HFFc6 (cell line): Measurements from ENCODE around the gene GRXCR2. TPM values are rescaled to one million over a fixed set of nuclear protein-coding genes. Genes with fewer than 3 reads are reported as not detected.

ENCODE experiments used
- DNase-seq: peaks from one replicate; pipeline ENCODE4 v3.0.0-alpha.2; 2018
- H3K27ac Mint-ChIP-seq: 2 replicates; pipeline ENCODE4 v1.8.0; 2020; ENCODE audit warnings: mild to moderate bottlenecking, mixed read lengths
- H3K27me3 Mint-ChIP-seq: 2 replicates; pipeline ENCODE4 v1.8.0; 2021; ENCODE audit warnings: mild to moderate bottlenecking, moderate library complexity, mixed read lengths; ENCODE audit not compliant: insufficient read depth
- H3K36me3 Mint-ChIP-seq: 2 replicates; pipeline ENCODE4 v1.8.0; 2021; ENCODE audit warnings: low read depth, mixed read lengths
- H3K4me1 Mint-ChIP-seq: 2 replicates; pipeline ENCODE4 v1.8.0; 2020; ENCODE audit warnings: low read depth, mixed read lengths
- H3K4me3 Mint-ChIP-seq: 2 replicates; pipeline ENCODE4 v1.8.0; 2020; ENCODE audit warnings: mild to moderate bottlenecking, moderate library complexity, mixed read lengths
- H3K9me3 Mint-ChIP-seq: 2 replicates; pipeline ENCODE4 v1.8.0; 2020; ENCODE audit warnings: mild to moderate bottlenecking, mixed read lengths
- total RNA-seq, 6 experiments: library from RNA; stranded (reverse); fragmentation: NEBNext Ultra II Directional; extraction: Animal tissue kit (Norgen Biotek cat#: 25700); gene quantifications; 2 replicates in 1 of 6; 3 replicates in 5 of 6; pipeline ENCODE4 v1.2.3, GENCODE V29; 2021
- TF ChIP-seq, protein P1 (sequence below): fragments of 200-600 bp; sonication (generic); IDR thresholded peaks from 2 replicates; pipeline ENCODE4 v1.5.0; 2021; ENCODE audit warnings: antibody characterized with exemption, mild to moderate bottlenecking

Gene GRXCR2
- total RNA-seq, 6 experiments from 2014 or later, result not detected

DNA sequence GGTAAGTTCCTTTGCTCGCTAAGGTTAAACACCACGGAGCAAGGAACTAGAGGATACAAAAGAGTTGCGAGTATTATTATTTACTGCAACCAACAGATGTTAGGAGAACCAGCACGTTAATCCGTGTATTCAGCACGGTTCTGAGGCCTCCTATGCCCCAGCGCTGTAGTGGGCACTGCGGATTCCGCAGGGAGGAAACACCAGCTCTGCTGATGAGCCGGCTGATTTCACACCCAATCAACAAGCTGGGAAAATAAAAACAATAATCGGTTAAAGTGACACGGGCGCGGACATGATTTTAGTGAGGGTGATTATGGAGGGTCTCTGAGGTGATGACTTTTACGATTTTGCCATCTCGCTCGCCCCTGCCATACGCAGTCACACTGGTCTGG is 37.0 kb downstream of the GRXCR2 start:
- H3K4me1 Mint-ChIP-seq, result peaks cover 45% of the 10 kb centered on the region
- no peaks in the 10 kb centered on the region for H3K27me3 Mint-ChIP-seq
- TF ChIP-seq, protein P1, sequence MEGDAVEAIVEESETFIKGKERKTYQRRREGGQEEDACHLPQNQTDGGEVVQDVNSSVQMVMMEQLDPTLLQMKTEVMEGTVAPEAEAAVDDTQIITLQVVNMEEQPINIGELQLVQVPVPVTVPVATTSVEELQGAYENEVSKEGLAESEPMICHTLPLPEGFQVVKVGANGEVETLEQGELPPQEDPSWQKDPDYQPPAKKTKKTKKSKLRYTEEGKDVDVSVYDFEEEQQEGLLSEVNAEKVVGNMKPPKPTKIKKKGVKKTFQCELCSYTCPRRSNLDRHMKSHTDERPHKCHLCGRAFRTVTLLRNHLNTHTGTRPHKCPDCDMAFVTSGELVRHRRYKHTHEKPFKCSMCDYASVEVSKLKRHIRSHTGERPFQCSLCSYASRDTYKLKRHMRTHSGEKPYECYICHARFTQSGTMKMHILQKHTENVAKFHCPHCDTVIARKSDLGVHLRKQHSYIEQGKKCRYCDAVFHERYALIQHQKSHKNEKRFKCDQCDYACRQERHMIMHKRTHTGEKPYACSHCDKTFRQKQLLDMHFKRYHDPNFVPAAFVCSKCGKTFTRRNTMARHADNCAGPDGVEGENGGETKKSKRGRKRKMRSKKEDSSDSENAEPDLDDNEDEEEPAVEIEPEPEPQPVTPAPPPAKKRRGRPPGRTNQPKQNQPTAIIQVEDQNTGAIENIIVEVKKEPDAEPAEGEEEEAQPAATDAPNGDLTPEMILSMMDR, result no peak; the same call in 1 of the 2 replicates
- no peak for DNase-seq
- H3K4me3 Mint-ChIP-seq, result peak overlapping the region; percentile 87
- H3K27ac Mint-ChIP-seq, result peak overlapping the region; percentile 51
- no peaks in the 10 kb centered on the region for H3K9me3 Mint-ChIP-seq
- H3K36me3 Mint-ChIP-seq, result no peaks in the 10 kb centered on the region

DNA sequence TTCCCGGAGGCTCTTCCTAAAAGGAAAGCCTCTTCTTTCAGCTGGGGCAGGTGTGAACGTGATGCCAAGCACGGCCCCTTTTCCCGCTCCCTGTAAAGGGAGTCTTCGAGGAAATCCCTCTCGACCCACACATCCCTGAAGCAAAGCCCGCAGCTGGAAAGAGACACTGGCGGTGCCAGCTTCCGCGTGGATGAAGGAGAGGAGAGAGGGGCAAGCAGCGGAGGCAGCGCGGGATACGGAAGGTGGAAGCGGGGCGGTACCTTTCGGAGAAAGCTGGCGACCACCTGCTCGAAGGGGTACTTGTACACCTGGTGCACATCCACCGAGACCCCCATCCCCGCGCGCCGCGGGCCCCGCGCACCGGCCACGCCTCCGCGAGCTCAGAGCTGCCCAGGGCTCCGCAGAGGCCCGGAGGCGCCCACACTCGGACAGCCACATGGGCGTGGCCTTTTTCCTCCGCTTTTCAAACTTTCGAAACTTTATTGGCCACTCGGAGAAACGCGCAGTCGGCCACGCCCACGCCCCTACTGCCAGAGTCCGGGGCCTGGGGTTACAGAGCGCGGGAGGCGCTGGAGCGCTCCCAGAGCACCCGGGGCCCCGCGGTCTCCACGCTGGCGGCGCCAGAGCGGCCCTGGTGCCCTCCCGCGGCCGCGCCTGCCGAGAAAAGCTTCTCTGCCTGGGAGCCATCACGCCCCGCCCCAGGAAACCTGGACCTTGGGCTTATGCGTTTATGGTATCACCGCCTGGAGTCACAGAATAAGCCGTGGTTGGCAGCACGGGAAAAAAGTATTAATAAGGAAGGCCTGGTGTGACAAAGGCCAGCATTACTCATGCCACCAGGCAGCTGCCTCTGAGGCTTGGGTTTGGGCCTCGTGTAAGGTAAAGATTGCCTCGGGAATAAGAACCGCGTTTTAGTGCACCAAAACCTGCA is 37.6 kb downstream of the GRXCR2 start, which contains the start of gene PRELID2:
TSS of gene PRELID2 (minus strand) at position 426 of the 931 bp plus-strand sequence. CDS start at position 335, 91 bp downstream.
- Mint-ChIP-seq H3K4me3 (peak within 1 kb of the TSS; percentile 87), H3K36me3 (no peaks in the 10 kb centered on the region), H3K9me3 (no peaks in the 10 kb centered on the region), H3K4me1 (peaks cover 51% of the 10 kb centered on the region), H3K27ac (peak within 1 kb of the TSS; percentile 51), H3K27me3 (no peaks in the 10 kb centered on the region)
- TF ChIP-seq, protein P1, result peak; percentile 27; the same call in 1 of the 2 replicates
- peak; percentile 82 for DNase-seq

GRCh38 chr5:145834554-145834916 is 38.3 kb downstream of the GRXCR2 start:
- TF ChIP-seq, protein P1, result no peak
- Mint-ChIP-seq H3K27ac (peak overlapping the region; percentile 34; the same call in 1 of the 2 replicates), H3K36me3 (no peaks in the 10 kb centered on the region), H3K9me3 (no peaks in the 10 kb centered on the region), H3K4me3 (peak overlapping the region; percentile 87), H3K27me3 (no peaks in the 10 kb centered on the region), H3K4me1 (peaks cover 58% of the 10 kb centered on the region)
- peak; percentile 2 for DNase-seq

DNA sequence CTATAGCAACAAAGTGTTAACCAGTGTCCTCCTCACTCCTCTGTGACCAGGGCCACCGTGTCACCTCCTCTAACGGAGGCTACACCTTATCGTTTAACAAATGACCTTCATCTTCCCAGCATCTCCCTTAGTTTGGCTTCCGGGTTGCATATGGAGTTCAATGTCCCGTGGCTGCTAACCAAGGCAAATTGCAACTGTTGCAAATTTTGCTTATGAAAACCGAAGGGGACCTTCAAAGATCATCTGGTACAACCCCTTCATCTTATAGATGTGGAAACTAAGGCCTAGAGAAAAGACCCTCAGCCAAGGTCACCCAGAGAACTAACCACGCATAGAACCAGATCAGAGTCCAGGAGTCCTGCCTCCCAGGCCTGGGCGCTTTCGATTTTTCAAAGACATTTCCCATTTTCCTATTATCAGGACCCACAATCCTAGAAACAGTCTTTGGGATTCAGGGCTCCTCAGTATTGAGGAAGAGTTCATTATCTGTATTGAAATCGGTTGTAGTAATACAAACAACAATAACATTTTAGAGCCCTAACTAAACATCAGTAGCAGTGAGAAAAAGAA is 39.1 kb downstream of the GRXCR2 start:
- DNase-seq, result no peak
- peak overlapping the region; percentile 87; the same call in 1 of the 2 replicates for H3K4me3 Mint-ChIP-seq
- TF ChIP-seq, protein P1, result no peak
- no peak overlapping the region for H3K27ac Mint-ChIP-seq
- no peaks in the 10 kb centered on the region for H3K27me3 Mint-ChIP-seq
- no peaks in the 10 kb centered on the region for H3K9me3 Mint-ChIP-seq
- no peaks in the 10 kb centered on the region for H3K36me3 Mint-ChIP-seq
- peaks cover 61% of the 10 kb centered on the region for H3K4me1 Mint-ChIP-seq

DNA sequence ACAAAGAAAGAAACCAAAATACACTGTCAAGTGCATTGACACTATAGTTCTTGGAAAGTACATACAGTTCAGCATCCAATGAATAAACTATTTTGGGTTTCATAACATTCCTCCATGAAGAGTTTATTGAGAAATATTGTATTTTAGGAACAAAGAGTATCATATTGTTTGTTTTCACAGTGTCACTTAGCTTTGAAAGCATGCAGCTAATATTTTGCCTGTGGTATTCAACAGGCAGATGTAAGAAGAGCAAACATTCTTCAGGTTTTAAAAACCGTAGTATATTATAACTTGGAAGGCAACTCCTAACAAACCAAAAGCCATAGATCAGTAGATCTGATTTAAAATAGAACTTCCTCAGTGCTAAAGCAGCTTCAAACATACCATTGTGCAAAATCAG is 42.2 kb downstream of the GRXCR2 start:
- Mint-ChIP-seq H3K27me3 (no peaks in the 10 kb centered on the region), H3K27ac (peak overlapping the region; percentile 19; the same call in 1 of the 2 replicates), H3K36me3 (no peaks in the 10 kb centered on the region), H3K4me1 (peaks cover 58% of the 10 kb centered on the region), H3K4me3 (no peak overlapping the region), H3K9me3 (no peaks in the 10 kb centered on the region)
- TF ChIP-seq, protein P1, result no peak
- peak; percentile 54 for DNase-seq
